Lower leg skin (tissue), 3 donors: ENCODE measurements around the gene IL1B.

Source experiments
- CTCF ChIP-seq, 3 donors: fragments of 450-650 bp; IDR thresholded peaks; one replicate each; pipeline ENCODE4 v1.5.1; 2016; ENCODE audit warnings: antibody characterized with exemption in 3 of 3, mild to moderate bottlenecking in 3 of 3, moderate library complexity in 2 of 3
- POLR2A ChIP-seq, 2 donors: fragments of 450-650 bp; IDR thresholded peaks; one replicate each; pipeline ENCODE4 v1.6.1; 2016 to 2017; ENCODE audit warnings: antibody characterized with exemption in 2 of 2, mild to moderate bottlenecking in 1 of 2, moderate library complexity in 1 of 2

GRCh38 chr2:112814278-112814677, 22.3 kb downstream of the IL1B start:
- TF ChIP-seq CTCF (IDR thresholded peaks at IDR 0.05) (no peak), POLR2A (IDR thresholded peaks at IDR 0.05) (no peak)
